ENCODE data around the gene ESRRB. TPM values are rescaled to one million over a fixed set of nuclear protein-coding genes. Genes with fewer than 3 reads are reported as not detected.
A peak's percentile ranks its signal among the peaks of the same experiment; 100 is the strongest.

The ESRRB gene
- total RNA-seq, 1 donor, result under 0.01 TPM

- DNase-seq (ENCODE audit: insufficient read length, low spot score, missing footprints), result no peak
- Histone ChIP-seq H2AFZ (ENCODE audit: low read length) (no peak overlapping the region), H3K79me2 (ENCODE audit: insufficient read depth, low read length) (no peaks in the 10 kb centered on the region), H3K27ac (ENCODE audit: low read depth, low read length) (no peak overlapping the region), H3K4me1 (ENCODE audit: insufficient read depth, low read length) (peaks cover 3% of the 10 kb centered on the region), H3K4me2 (ENCODE audit: insufficient read depth, low read length) (no peak overlapping the region), H4K20me1 (ENCODE audit: insufficient read depth, low read length) (no peaks in the 10 kb centered on the region), H3K27me3 (ENCODE audit: insufficient read depth, low read length) (peaks cover 3% of the 10 kb centered on the region), H3K9me3 (ENCODE audit: low read depth, low read length) (peaks cover 3% of the 10 kb centered on the region), H3K4me3 (ENCODE audit: insufficient read depth, low read length) (no peak overlapping the region), H3K36me3 (ENCODE audit: insufficient read depth, low read length) (no peaks in the 10 kb centered on the region)
- TF ChIP-seq, protein P1, sequence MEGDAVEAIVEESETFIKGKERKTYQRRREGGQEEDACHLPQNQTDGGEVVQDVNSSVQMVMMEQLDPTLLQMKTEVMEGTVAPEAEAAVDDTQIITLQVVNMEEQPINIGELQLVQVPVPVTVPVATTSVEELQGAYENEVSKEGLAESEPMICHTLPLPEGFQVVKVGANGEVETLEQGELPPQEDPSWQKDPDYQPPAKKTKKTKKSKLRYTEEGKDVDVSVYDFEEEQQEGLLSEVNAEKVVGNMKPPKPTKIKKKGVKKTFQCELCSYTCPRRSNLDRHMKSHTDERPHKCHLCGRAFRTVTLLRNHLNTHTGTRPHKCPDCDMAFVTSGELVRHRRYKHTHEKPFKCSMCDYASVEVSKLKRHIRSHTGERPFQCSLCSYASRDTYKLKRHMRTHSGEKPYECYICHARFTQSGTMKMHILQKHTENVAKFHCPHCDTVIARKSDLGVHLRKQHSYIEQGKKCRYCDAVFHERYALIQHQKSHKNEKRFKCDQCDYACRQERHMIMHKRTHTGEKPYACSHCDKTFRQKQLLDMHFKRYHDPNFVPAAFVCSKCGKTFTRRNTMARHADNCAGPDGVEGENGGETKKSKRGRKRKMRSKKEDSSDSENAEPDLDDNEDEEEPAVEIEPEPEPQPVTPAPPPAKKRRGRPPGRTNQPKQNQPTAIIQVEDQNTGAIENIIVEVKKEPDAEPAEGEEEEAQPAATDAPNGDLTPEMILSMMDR (IDR thresholded peaks at IDR 0.05; ENCODE audit: extremely low read depth, low read depth, low read length), result no peak
Measured at GRCh38 chr14:76346391-76347160, 29.4 kb upstream of the ESRRB start.

DNA sequence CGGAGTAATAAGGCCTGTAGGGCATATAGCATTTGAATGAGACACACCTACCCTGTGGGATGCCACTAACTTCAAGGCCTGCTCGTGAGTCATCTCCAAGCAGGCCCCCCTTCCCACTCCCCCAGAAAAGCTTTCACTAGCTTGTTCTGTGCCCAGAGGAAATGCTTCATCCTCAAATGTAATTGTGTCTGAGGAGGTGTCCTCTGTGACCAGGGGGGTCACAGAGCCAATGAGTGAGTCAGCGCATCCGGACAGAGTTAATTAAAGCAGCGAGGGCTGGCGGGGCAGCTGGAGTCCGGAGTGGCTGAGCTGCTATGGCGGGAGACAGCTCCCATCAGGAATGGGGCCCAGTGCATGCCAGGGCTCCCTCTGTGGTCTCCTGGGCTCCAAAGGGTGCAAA lies 27.0 kb upstream of the ESRRB start:
- DNase-seq (ENCODE audit: insufficient read length, low spot score, missing footprints), result no peak
- Histone ChIP-seq H3K4me2 (ENCODE audit: insufficient read depth, low read length) (no peak overlapping the region), H3K9me3 (ENCODE audit: low read depth, low read length) (no peaks in the 10 kb centered on the region)

GRCh38 chr14:76349993-76350392 lies 25.9 kb upstream of the ESRRB start:
- DNase-seq (ENCODE audit: insufficient read length, low spot score, missing footprints), result peak; percentile 76
- Histone ChIP-seq H2AFZ (ENCODE audit: low read length) (no peak overlapping the region), H3K36me3 (ENCODE audit: insufficient read depth, low read length) (no peaks in the 10 kb centered on the region), H3K9me3 (ENCODE audit: low read depth, low read length) (no peaks in the 10 kb centered on the region), H3K79me2 (ENCODE audit: insufficient read depth, low read length) (no peaks in the 10 kb centered on the region), H3K4me3 (ENCODE audit: insufficient read depth, low read length) (no peak overlapping the region), H3K4me2 (ENCODE audit: insufficient read depth, low read length) (no peak overlapping the region), H3K4me1 (ENCODE audit: insufficient read depth, low read length) (peaks cover 3% of the 10 kb centered on the region), H3K27me3 (ENCODE audit: insufficient read depth, low read length) (peaks cover 6% of the 10 kb centered on the region), H3K27ac (ENCODE audit: low read depth, low read length) (no peak overlapping the region), H4K20me1 (ENCODE audit: insufficient read depth, low read length) (no peaks in the 10 kb centered on the region)
- TF ChIP-seq, protein P1 (IDR thresholded peaks at IDR 0.05; ENCODE audit: extremely low read depth, low read depth, low read length), result no peak

More for the DNA sequence above, 27.0 kb upstream of the ESRRB start:
- no peaks in the 10 kb centered on the region for H3K36me3 ChIP-seq (ENCODE audit: insufficient read depth, low read length)
- no peak overlapping the region for H3K4me3 ChIP-seq (ENCODE audit: insufficient read depth, low read length)
- H4K20me1 ChIP-seq (ENCODE audit: insufficient read depth, low read length), result no peaks in the 10 kb centered on the region
- H3K27me3 ChIP-seq (ENCODE audit: insufficient read depth, low read length), result peaks cover 6% of the 10 kb centered on the region
- peaks cover 3% of the 10 kb centered on the region for H3K4me1 ChIP-seq (ENCODE audit: insufficient read depth, low read length)
- TF ChIP-seq, protein P1 (IDR thresholded peaks at IDR 0.05; ENCODE audit: extremely low read depth, low read depth, low read length), result no peak
- H3K79me2 ChIP-seq (ENCODE audit: insufficient read depth, low read length), result no peaks in the 10 kb centered on the region
- no peak overlapping the region for H2AFZ ChIP-seq (ENCODE audit: low read length)
- no peak overlapping the region for H3K27ac ChIP-seq (ENCODE audit: low read depth, low read length)

- TF ChIP-seq, protein P1 (IDR thresholded peaks at IDR 0.05; ENCODE audit: extremely low read depth, low read depth, low read length), result no peak
- Histone ChIP-seq H3K27me3 (ENCODE audit: insufficient read depth, low read length) (peaks cover 6% of the 10 kb centered on the region), H3K27ac (ENCODE audit: low read depth, low read length) (no peak overlapping the region), H3K9me3 (ENCODE audit: low read depth, low read length) (no peaks in the 10 kb centered on the region), H3K4me2 (ENCODE audit: insufficient read depth, low read length) (no peak overlapping the region), H3K36me3 (ENCODE audit: insufficient read depth, low read length) (no peaks in the 10 kb centered on the region), H3K79me2 (ENCODE audit: insufficient read depth, low read length) (no peaks in the 10 kb centered on the region), H3K4me3 (ENCODE audit: insufficient read depth, low read length) (no peak overlapping the region), H3K4me1 (ENCODE audit: insufficient read depth, low read length) (peaks cover 3% of the 10 kb centered on the region), H2AFZ (ENCODE audit: low read length) (no peak overlapping the region), H4K20me1 (ENCODE audit: insufficient read depth, low read length) (no peaks in the 10 kb centered on the region)
- DNase-seq (ENCODE audit: insufficient read length, low spot score, missing footprints), result no peak
Measured at GRCh38 chr14:76350671-76351070, 25.3 kb upstream of the ESRRB start.
